ENCODE measurements around the gene SLC25A30. TPM values are rescaled to one million over a fixed set of nuclear protein-coding genes. Genes with fewer than 3 reads are reported as not detected.
"Not testable (repeated sequence)": the region's sequence is repeated elsewhere in the genome, so short reads cannot be mapped to it uniquely, and the experiment has no call there.

Gene SLC25A30
- total RNA-seq, 1 experiment from 2014 or later: 3.1 TPM

DNA sequence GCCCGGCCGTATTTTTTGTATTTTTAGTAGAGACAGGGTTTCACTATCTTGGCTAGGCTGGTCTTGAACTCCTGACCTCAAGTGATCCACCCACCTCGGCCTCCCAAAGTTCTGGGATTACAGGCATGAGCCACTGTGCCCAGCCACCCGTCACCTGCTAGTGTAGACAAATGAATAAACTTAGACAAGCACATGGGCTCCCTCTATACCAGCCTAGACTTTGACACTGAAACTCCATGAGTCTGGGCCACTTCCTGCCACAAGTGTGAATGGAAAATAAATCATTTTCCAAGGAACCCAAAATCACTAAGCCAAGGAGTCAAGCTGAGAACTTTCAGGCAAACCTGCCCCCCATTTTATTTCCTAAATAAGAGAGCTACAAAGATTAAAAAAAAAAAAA, 50.2 kb downstream of the SLC25A30 start:
- DNase-seq (ENCODE audit: low read depth): peak; percentile 12

DNA sequence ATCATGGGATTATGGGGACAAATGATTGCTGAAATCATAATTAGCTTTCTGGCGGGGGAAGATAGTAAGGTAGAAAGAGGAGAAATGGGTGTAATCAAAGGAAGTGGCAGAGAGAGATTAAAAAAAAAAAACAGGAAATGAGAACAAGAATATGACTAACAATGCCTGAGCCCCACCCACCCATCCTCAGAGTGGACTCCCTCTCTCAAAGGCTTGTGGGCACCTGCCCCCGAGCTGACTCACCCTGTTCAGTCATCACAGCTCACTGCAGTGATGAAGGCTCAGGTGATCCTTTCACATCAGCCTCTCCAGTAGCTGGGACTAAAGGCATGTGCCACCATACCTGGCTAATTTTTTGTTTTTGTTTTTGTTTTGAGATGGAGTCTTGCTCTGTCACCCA, 50.8 kb downstream of the SLC25A30 start:
- DNase-seq (ENCODE audit: low read depth): peak; percentile 93

DNA sequence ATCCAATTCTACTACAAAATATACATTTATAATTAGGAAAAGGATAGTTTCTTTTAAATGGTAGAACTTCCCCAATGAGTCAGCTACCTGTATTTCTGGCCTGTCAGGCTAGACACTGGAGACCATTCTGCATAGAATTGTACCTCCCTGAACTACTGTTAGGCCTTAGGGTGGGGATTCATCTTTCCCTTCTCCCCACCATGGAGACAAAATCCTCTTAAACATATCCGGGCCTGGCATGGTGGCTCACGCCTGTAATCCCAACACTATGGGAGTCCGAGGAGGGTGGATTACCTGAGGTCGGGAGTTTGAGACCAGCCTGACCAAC, 52.7 kb downstream of the SLC25A30 start:
- no peak for DNase-seq (ENCODE audit: low read depth)

DNA sequence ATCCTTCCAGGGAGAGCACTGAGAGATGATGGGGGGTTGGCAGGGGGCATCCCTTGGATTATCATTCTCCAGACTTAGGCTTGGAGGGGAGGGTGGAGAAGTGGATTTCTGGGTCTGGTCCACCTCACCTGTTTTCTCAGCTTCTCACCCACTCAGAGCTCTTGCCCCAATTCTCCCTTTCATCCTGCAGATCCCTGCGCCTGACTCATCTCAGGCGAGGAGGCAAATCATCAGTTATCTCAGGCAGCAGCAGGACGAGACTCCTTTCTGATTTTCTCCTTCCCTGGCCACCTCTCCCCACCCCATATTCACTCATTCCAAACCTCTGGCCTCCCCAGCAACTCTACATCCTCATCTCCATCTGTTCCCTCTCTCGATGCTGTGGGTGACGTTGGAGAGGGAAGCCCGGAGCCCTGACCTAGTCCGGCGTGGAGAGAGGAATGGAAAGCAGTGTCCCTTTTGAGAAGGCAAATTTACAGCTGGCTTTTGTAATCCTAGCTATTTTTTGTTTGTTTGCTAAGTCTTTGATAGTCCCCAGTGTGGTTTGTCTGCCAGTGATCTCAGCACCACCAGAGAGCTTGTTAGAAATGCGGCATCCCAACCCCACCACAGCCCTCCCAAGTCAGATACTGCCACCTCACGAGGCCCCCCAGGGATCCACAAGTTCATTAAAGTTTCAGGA, 53.2 kb downstream of the SLC25A30 start:
- no peak for DNase-seq (ENCODE audit: low read depth)

DNA sequence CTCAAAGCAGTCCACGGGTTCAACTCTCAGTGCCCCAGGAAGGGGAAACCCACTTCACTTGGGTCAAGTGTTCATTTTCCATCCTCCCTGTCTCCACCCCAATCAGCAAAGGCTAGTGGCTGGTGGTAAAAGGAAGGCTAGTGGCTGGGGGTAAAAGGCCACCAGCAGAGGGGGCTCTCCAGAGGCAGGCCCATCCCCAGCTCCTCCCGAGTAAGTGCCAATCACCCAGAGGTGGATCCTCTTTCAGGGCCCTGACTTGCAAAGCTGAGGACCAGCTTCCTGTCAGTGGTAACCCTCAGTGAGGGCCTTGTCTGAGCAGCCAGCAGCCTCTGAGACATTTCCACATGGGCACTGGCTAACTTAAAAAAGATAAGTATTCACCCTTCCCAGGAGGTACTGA, 55.2 kb downstream of the SLC25A30 start:
- DNase-seq (ENCODE audit: low read depth): no peak

DNA sequence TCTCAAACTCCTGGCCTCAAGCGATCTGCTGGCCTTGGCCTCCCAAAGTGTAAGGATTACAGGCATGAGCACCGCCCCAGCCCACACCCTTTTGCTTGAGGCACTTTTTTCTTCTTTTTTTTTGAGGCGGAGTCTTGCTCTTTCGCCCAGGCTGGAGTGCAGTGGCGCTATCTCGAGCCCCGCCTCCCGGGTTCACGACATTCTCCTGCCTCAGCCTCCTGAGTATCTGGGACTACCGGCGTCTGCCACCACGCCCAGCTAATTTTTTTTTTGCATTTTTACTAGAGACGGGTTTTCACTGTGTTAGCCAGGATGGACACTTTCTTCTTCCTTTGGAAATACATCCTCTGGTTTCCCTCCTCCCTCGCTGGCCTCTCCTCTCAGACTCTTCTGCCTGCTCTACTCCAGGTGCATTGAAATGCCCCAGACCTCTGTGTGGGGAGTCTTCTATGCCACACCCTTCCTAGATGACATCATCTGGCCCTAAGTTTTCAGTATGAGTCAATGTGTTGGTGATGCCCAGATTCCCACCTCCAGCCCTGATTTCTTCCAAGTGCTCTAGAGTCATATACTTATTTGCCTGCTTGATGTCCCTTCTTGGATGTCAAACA, 56.5 kb downstream of the SLC25A30 start:
- peak; percentile 60 for DNase-seq (ENCODE audit: low read depth)

DNA sequence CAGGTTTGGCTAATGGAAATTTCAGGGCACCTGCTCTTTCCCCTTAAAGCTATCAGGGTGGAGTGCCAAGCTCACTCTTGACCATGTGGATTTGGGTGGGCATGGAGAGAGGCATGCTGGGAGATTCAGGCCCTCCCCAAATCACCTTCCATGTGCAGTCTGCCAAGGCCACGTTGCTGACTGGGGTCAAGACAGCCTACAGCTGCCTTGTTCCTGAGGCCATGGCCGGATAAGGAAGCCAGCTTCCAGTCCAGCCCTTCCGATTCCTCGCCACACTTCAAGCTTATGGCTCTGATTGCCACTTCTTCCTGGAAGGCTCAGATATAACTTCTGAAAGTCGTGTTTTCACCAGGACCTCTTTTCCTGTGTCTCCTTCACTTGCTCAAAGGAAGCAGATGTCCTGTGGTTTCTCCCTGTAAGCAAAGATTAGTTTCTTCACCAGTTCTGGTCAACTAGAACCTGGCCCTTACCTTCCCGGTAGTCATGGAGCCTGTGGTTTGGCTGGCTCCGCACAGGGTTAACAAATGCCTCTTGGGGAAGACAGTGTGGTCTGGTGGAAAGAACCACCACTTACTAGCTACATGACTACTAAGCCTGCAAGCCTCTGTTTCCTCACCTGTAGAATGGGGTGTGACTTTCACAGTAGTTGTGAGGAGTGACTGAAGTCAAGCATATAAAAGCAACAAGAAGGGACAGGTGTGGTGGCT, 61.1 kb downstream of the SLC25A30 start:
- no peak for DNase-seq (ENCODE audit: low read depth)

DNA sequence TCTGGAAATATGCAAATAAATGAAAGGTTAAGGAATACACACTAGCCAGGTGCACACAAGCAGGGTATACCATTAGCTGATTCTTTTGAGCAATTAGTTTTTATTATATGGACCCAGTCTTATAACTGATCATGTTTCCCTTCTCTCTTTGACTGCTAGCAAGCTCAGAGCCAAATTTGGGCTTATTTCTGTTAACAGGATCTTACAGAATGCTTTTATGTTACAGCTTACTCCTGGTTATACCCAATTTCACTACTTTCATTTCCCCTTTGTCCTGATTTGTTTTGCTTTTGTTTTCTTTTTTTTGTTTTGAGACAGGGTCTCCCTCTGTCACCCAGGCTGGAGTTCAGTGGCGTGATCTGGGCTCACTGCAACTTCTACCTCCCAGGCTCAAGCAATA, 64.3 kb downstream of the SLC25A30 start:
- DNase-seq (ENCODE audit: low read depth): no peak

DNA sequence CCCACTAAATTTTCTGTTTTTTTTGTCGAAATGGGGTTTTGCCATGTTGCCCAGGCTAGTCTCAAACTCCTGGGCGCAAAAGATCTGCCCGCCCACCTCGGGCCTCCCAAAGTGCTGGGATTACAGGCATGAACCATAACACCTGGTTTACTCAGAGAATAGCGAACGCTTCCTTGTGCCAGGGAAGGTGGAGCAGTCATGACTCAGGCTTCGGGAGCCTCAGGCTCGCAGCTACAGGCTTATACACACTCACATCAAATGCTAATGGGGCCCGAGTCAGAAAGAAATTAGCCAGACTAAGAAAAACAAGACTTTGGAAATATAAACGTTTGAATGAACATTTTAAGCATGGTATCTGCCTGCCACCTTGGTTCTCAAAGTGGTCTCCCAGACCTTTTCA, 66.1 kb downstream of the SLC25A30 start:
- no peak for DNase-seq (ENCODE audit: low read depth)

DNA sequence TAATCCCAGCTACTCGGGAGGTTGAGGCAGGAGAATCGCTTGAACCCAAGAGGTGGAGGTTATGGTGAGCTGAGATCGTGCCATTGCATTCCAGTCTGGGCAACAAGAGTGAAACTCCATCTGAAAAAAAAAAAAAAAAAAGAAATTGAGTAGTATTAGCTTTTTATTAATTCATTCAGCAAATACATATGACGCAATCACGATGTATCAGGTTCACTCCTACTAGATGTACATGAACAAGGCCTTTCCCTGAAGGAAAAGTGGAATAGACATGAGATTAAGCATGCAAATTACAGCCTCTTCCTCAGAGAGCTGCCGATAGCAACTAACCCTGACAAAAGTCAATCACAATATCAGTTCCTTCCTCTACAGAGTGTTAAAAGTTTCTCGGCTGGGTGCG, 68.0 kb downstream of the SLC25A30 start:
- no peak for DNase-seq (ENCODE audit: low read depth)

DNA sequence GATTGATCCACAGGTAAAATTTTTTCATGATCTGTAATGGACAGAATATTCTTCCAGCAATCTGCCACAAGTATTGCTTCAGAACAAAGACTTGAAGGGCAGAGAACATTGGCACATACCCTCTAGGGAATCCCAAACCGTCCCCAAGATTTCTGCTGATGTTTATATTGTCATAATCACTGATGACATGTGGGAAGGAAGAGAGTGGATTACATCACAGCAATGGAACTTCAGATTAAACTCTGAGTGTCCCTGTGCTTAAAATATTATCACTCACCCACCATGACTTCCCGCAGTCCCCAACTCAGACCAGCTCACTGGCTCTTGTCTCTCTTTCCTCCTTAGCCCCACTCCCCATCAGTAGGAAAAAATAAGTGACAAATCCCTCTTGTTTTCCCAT, 68.7 kb downstream of the SLC25A30 start:
- no peak for DNase-seq (ENCODE audit: low read depth)

DNA sequence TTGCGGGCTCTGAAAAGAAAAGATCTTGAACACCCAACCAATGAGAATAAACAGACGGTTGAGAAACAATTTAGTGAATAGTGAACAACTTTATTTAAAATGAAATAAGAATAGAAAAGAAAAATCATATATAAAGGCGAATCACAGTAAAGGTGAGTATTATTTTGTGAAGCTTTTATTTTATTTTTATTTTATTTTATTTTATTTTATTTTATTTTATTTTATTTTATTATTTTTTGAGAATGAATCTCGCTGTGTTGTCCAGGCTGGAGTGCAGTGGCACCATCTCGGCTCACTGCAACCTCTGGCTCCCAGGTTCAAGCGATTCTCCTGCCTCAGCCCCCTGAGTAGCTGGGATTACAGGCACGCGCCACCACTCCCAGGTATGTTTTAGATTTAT, 74.1 kb downstream of the SLC25A30 start:
- DNase-seq (ENCODE audit: low read depth): not testable (repeated sequence)

Other genes starting within 250 kb of the SLC25A30 start
- not detected in 2 replicates for gene KCTD4, start 217.3 kb downstream of the SLC25A30 start, total RNA-seq (2014; rRNA removed; shearing (Covaris generic))
- gene TPT1, start 77.2 kb downstream of the SLC25A30 start, total RNA-seq (2014; rRNA removed; shearing (Covaris generic)): 1,431 and 1,984 TPM in 2 replicates
- 19.1 and 20.7 TPM in 2 replicates for gene COG3, start 46.6 kb upstream of the SLC25A30 start, total RNA-seq (2014; rRNA removed; shearing (Covaris generic))
- gene ERICH6B, start 197.4 kb upstream of the SLC25A30 start, total RNA-seq (2014; rRNA removed; shearing (Covaris generic)): not detected in 2 replicates

Measured in Daoy (cell line).